HepG2 (cell line): Measurements from ENCODE around the gene HPD. TPM values are rescaled to one million over a fixed set of nuclear protein-coding genes. Genes with fewer than 3 reads are reported as not detected.

Experiments
- FOSL2 ChIP-seq: sonication (generic); formaldehyde crosslinking; IDR thresholded peaks from 2 replicates; pipeline ENCODE4 v1.4.0; 2020; ENCODE audit warnings: missing genetic modification reagents
- HDAC2 ChIP-seq: sonication (generic); formaldehyde crosslinking; IDR thresholded peaks from 2 replicates; pipeline ENCODE4 v1.4.0; 2020; ENCODE audit warnings: missing genetic modification reagents
- HNF4A ChIP-seq: sonication (generic); formaldehyde crosslinking; IDR thresholded peaks from 2 replicates; pipeline ENCODE4 v1.4.0; 2020; ENCODE audit warnings: missing genetic modification reagents
- HOXA5 ChIP-seq: sonication (generic); formaldehyde crosslinking; IDR thresholded peaks from 2 replicates; pipeline ENCODE4 v1.4.0; 2020; ENCODE audit warnings: missing genetic modification reagents
- KDM5B ChIP-seq: sonication (generic); formaldehyde crosslinking; IDR thresholded peaks from 2 replicates; pipeline ENCODE4 v1.4.0; 2020; ENCODE audit warnings: missing genetic modification reagents, mild to moderate bottlenecking, borderline replicate concordance
- KLF16 ChIP-seq, 2 experiments: sonication (generic) in 1 of 2; formaldehyde crosslinking in 1 of 2; IDR thresholded peaks; 2 replicates each; pipeline versions ENCODE4 v1.6.1 to v1.8.0; 2016 to 2023; ENCODE audit warnings: missing genetic modification reagents in 2 of 2, missing compliant biosample characterization in 1 of 2
- MBD4 ChIP-seq: IDR thresholded peaks from 2 replicates; pipeline ENCODE4 v1.6.1; 2012; ENCODE audit warnings: low read length, inconsistent platforms, borderline replicate concordance
- NFE2L1 ChIP-seq: sonication (generic); formaldehyde crosslinking; IDR thresholded peaks from 2 replicates; pipeline ENCODE4 v1.4.0; 2020; ENCODE audit warnings: missing genetic modification reagents, mild to moderate bottlenecking, borderline replicate concordance
- PRMT3 ChIP-seq: sonication (generic); formaldehyde crosslinking; IDR thresholded peaks from 2 replicates; pipeline ENCODE4 v1.8.1; 2022; ENCODE audit warnings: low read depth, mild to moderate bottlenecking, moderate library complexity, missing genetic modification reagents, borderline replicate concordance
- PRPF4 ChIP-seq: fragments of 200-400 bp; formaldehyde crosslinking; IDR thresholded peaks from 2 replicates; pipeline ENCODE4 v1.6.1; 2016; ENCODE audit warnings: low read length, low read depth; ENCODE audit not compliant: poor library complexity, severe bottlenecking
- SMYD3 ChIP-seq: sonication (generic); formaldehyde crosslinking; IDR thresholded peaks from 2 replicates; pipeline ENCODE4 v1.8.1; 2023; ENCODE audit warnings: mild to moderate bottlenecking, missing genetic modification reagents
- ZNF160 ChIP-seq: sonication (generic); formaldehyde crosslinking; IDR thresholded peaks from 2 replicates; pipeline ENCODE4 v1.8.0; 2022; ENCODE audit warnings: mild to moderate bottlenecking, inconsistent platforms, missing genetic modification reagents
- ZNF552 ChIP-seq: sonication (generic); formaldehyde crosslinking; IDR thresholded peaks from 2 replicates; pipeline ENCODE4 v1.9.0; 2022; ENCODE audit warnings: missing genetic modification reagents, mild to moderate bottlenecking, borderline replicate concordance
- ZNF564 ChIP-seq: sonication (generic); formaldehyde crosslinking; IDR thresholded peaks from 2 replicates; pipeline ENCODE4 v1.8.1; 2023; ENCODE audit warnings: mild to moderate bottlenecking, missing genetic modification reagents
- ZSCAN25 ChIP-seq: sonication (generic); formaldehyde crosslinking; IDR thresholded peaks from 2 replicates; pipeline ENCODE4 v1.8.0; 2022; ENCODE audit warnings: mild to moderate bottlenecking, missing genetic modification reagents
- polyA plus RNA-seq, 8 experiments: library from polyadenylated mRNA; depleted of rRNA in 3 of 8; stranded (reverse) in 7 of 8; unstranded in 1 of 8; fragments of >200 nt; fragmentation: Illumina TruSeq in 4 of 8; extraction: Trizol in 4 of 8; gene quantifications; 2 replicates each; pipeline versions ENCODE4 v1.2.1 to v1.2.3, GENCODE V29; 2011 to 2016; ENCODE audit warnings: low read depth in 4 of 8, missing spikeins in 1 of 8, mixed read lengths in 1 of 8; ENCODE audit not compliant: insufficient read depth in 1 of 8
- total RNA-seq, 5 experiments: library from RNA; depleted of rRNA; stranded (reverse); fragments of >200 nt; fragmentation: Illumina TruSeq; extraction: Trizol; gene quantifications; 2 replicates each; pipeline ENCODE4 v1.2.3, GENCODE V29; 2016; ENCODE audit warnings: low read depth in 1 of 5
- TF ChIP-seq, protein P1 (sequence below): IDR thresholded peaks from 2 replicates; pipeline ENCODE4 v1.6.1; 2018; ENCODE audit warnings: missing genetic modification reagents, mild to moderate bottlenecking, missing compliant biosample characterization
- TF ChIP-seq, protein P2 (sequence below): sonication (generic); formaldehyde crosslinking; IDR thresholded peaks from 2 replicates; pipeline ENCODE4 v1.5.0; 2020; ENCODE audit warnings: missing genetic modification reagents
- TF ChIP-seq, protein P3 (sequence below): sonication (generic); formaldehyde crosslinking; IDR thresholded peaks from 2 replicates; pipeline ENCODE4 v1.5.0; 2020; ENCODE audit warnings: mild to moderate bottlenecking, missing genetic modification reagents
- TF ChIP-seq, protein P4 (sequence below): sonication (generic); formaldehyde crosslinking; IDR thresholded peaks from 2 replicates; pipeline ENCODE4 v1.8.1; 2023; ENCODE audit warnings: mild to moderate bottlenecking, missing genetic modification reagents, borderline replicate concordance
- TF ChIP-seq, protein P5 (sequence below): sonication (generic); formaldehyde crosslinking; IDR thresholded peaks from 2 replicates; pipeline ENCODE4 v1.4.0; 2020; ENCODE audit warnings: missing genetic modification reagents, borderline replicate concordance

HPD gene
- total and polyA plus RNA-seq, 2 of the 13 experiments (the other 11 are each of a cell fraction or from before 2014, with no cell fraction given) = 120 to 195 TPM

DNA sequence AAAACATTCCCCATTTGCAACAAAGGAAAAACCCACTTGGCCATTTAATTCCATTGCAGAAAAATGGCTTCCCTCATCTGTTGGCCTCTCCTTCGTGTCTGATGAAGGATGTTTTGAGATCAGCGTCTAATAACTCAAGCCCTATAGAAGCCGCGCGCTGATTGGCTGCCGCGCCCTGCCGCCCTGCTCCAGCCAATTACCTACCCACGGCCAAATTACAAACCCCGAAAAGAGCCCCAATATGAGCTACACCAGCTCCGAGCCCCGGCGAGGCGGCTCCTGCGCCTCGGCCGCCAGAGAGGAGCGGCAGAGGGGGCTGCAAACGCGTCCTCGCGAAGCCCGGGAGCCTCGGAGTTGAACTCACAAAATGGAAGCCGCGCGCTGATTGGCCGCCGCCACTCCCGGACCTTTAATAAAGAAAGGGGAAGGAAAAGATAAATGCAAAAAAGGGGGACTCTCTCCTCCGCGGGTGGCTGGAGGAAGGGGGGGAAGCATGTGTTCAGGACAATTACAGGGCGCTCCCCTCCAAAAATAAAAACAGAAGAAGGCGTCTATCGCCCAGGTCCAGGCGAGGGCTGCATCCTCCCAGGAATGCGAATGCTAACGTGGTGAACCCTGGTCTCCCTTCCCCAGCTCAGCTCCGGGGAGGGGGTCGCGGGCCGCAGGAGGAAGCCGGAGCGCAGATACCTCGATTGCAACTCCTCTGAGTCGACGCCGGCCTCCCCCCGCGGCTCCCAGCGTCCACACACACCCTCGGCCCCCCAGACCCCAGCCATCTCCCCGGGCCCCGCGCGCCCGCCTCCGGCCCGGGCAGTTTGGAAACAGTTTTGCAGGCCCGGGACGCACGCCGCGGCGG, 55.6 kb downstream of the HPD start (continued):
- TF ChIP-seq, protein P1, sequence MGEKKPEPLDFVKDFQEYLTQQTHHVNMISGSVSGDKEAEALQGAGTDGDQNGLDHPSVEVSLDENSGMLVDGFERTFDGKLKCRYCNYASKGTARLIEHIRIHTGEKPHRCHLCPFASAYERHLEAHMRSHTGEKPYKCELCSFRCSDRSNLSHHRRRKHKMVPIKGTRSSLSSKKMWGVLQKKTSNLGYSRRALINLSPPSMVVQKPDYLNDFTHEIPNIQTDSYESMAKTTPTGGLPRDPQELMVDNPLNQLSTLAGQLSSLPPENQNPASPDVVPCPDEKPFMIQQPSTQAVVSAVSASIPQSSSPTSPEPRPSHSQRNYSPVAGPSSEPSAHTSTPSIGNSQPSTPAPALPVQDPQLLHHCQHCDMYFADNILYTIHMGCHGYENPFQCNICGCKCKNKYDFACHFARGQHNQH = no peak
- peak; percentile 22; the same call in 1 of the 2 replicates for TF ChIP-seq FOSL2 (CRISPR knock-in tag)
- no peak for TF ChIP-seq HNF4A
- no peak for TF ChIP-seq PRMT3 (CRISPR knock-in tag)
- TF ChIP-seq NFE2L1 (CRISPR knock-in tag) = no peak
- peak; percentile 36; the same call in 1 of the 2 replicates for TF ChIP-seq HDAC2 (CRISPR knock-in tag)
- TF ChIP-seq, protein P2, sequence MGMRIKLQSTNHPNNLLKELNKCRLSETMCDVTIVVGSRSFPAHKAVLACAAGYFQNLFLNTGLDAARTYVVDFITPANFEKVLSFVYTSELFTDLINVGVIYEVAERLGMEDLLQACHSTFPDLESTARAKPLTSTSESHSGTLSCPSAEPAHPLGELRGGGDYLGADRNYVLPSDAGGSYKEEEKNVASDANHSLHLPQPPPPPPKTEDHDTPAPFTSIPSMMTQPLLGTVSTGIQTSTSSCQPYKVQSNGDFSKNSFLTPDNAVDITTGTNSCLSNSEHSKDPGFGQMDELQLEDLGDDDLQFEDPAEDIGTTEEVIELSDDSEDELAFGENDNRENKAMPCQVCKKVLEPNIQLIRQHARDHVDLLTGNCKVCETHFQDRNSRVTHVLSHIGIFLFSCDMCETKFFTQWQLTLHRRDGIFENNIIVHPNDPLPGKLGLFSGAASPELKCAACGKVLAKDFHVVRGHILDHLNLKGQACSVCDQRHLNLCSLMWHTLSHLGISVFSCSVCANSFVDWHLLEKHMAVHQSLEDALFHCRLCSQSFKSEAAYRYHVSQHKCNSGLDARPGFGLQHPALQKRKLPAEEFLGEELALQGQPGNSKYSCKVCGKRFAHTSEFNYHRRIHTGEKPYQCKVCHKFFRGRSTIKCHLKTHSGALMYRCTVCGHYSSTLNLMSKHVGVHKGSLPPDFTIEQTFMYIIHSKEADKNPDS (CRISPR knock-in tag) = no peak
- TF ChIP-seq, protein P3, sequence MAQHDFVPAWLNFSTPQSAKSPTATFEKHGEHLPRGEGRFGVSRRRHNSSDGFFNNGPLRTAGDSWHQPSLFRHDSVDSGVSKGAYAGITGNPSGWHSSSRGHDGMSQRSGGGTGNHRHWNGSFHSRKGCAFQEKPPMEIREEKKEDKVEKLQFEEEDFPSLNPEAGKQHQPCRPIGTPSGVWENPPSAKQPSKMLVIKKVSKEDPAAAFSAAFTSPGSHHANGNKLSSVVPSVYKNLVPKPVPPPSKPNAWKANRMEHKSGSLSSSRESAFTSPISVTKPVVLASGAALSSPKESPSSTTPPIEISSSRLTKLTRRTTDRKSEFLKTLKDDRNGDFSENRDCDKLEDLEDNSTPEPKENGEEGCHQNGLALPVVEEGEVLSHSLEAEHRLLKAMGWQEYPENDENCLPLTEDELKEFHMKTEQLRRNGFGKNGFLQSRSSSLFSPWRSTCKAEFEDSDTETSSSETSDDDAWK (CRISPR knock-in tag) = no peak
- no peak for TF ChIP-seq ZSCAN25 (CRISPR knock-in tag)
- peak; percentile 41; the same call in 1 of the 2 replicates for TF ChIP-seq HOXA5 (CRISPR knock-in tag)
- TF ChIP-seq KDM5B = peak; percentile 56; the same call in 1 of the 2 replicates
- no peak for TF ChIP-seq ZNF552 (CRISPR knock-in tag)
- no peak for TF ChIP-seq ZNF564 (CRISPR knock-in tag)
- TF ChIP-seq MBD4 = no peak
- no peak for TF ChIP-seq ZNF160 (CRISPR knock-in tag)
- TF ChIP-seq KLF16 (CRISPR knock-in tag; IDR thresholded peaks at IDR 0.05) = peak in 1 of 2 experiments; percentile 80; a peak in 2 of 4 replicates
- TF ChIP-seq, protein P4, sequence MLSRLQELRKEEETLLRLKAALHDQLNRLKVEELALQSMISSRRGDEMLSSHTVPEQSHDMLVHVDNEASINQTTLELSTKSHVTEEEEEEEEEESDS (CRISPR knock-in tag) = 0 out of 2 replicates have a peak, but pooled peaks have one; percentile 53
- TF ChIP-seq SMYD3 = peak; percentile 23; the same call in 1 of the 2 replicates
- no peak for TF ChIP-seq PRPF4
- TF ChIP-seq, protein P5, sequence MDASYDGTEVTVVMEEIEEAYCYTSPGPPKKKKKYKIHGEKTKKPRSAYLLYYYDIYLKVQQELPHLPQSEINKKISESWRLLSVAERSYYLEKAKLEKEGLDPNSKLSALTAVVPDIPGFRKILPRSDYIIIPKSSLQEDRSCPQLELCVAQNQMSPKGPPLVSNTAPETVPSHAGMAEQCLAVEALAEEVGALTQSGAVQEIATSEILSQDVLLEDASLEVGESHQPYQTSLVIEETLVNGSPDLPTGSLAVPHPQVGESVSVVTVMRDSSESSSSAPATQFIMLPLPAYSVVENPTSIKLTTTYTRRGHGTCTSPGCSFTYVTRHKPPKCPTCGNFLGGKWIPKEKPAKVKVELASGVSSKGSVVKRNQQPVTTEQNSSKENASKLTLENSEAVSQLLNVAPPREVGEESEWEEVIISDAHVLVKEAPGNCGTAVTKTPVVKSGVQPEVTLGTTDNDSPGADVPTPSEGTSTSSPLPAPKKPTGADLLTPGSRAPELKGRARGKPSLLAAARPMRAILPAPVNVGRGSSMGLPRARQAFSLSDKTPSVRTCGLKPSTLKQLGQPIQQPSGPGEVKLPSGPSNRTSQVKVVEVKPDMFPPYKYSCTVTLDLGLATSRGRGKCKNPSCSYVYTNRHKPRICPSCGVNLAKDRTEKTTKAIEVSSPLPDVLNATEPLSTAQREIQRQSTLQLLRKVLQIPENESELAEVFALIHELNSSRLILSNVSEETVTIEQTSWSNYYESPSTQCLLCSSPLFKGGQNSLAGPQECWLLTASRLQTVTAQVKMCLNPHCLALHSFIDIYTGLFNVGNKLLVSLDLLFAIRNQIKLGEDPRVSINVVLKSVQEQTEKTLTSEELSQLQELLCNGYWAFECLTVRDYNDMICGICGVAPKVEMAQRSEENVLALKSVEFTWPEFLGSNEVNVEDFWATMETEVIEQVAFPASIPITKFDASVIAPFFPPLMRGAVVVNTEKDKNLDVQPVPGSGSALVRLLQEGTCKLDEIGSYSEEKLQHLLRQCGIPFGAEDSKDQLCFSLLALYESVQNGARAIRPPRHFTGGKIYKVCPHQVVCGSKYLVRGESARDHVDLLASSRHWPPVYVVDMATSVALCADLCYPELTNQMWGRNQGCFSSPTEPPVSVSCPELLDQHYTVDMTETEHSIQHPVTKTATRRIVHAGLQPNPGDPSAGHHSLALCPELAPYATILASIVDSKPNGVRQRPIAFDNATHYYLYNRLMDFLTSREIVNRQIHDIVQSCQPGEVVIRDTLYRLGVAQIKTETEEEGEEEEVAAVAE (CRISPR knock-in tag) = peak; percentile 98
